ENCODE measurements around the gene DNAI4. TPM values are rescaled to one million over a fixed set of nuclear protein-coding genes. Genes with fewer than 3 reads are reported as not detected.

The DNAI4 gene
- polyA plus RNA-seq, 1 experiment: 2.1 TPM

DNA sequence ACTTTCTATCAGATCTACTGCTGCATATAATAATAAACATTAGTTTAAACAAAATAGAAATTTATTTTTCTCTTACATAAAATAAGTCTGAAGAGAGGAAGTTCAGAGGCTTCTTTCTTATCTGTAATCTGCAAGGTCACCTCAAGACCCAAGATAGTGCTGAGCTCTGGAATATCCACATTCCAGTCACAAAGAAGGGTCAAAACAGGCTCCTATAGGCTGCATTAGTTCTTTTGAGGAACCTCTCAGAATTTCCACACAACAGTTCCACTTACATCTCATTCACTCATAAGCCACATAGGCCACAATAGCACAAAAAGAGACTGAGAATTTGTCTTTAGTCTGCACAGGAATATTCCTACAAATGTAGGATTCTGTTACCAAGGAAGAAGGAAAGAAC, 157.0 kb downstream of the DNAI4 start:
- Histone ChIP-seq H3K27ac (ENCODE audit: low read depth, low read length) (no peak overlapping the region), H3K4me3 (ENCODE audit: low read depth, low read length) (no peak overlapping the region), H3K27me3 (ENCODE audit: control insufficient read depth, insufficient read depth, low read length) (no peaks in the 10 kb centered on the region), H3K9me3 (ENCODE audit: control insufficient read depth, insufficient read depth, low read length) (no peaks in the 10 kb centered on the region)
- DNase-seq (ENCODE audit: low read depth, low spot score): no peak
- ChIA-PET CTCF (interaction anchor here (1.1 to 7.4 kb wide), 3 partner anchors 377 to 444 kb away, joined by 4 to 134 read pairs (median 100); no protein-coding TSS in a partner anchor), POLR2A (no interaction called here)
- TF ChIP-seq, protein P1, sequence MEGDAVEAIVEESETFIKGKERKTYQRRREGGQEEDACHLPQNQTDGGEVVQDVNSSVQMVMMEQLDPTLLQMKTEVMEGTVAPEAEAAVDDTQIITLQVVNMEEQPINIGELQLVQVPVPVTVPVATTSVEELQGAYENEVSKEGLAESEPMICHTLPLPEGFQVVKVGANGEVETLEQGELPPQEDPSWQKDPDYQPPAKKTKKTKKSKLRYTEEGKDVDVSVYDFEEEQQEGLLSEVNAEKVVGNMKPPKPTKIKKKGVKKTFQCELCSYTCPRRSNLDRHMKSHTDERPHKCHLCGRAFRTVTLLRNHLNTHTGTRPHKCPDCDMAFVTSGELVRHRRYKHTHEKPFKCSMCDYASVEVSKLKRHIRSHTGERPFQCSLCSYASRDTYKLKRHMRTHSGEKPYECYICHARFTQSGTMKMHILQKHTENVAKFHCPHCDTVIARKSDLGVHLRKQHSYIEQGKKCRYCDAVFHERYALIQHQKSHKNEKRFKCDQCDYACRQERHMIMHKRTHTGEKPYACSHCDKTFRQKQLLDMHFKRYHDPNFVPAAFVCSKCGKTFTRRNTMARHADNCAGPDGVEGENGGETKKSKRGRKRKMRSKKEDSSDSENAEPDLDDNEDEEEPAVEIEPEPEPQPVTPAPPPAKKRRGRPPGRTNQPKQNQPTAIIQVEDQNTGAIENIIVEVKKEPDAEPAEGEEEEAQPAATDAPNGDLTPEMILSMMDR (IDR thresholded peaks at IDR 0.05; ENCODE audit: low read depth, low read length): no peak

DNA sequence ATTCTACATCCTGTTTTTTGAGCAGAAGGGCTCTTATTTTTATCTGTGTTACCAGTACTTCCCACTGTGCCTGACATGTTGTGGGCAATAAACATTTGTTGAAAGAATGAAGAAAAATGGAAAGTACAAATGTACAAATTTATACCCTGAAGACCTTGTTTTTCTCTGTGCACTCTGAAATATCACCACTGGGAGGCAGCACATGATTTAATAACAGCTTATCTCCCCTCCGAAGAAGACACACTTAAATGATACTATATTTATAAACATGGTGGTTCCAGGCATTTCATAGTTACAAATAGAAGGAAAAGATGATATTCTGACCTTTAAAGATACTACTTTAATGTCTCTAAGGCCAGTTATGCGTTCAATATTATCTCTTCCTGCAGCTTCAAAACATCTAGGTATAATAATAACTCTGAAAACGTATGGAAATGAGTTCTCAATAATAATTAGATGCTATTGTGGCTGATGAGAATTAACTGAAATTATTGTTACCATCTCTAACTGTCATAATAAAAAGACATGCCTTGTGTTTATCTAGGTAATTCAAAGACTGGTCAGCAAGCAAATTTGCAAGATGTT, 159.6 kb downstream of the DNAI4 start:
- Histone ChIP-seq H3K9me3 (ENCODE audit: control insufficient read depth, insufficient read depth, low read length) (no peaks in the 10 kb centered on the region), H3K27me3 (ENCODE audit: control insufficient read depth, insufficient read depth, low read length) (no peaks in the 10 kb centered on the region), H3K4me3 (ENCODE audit: low read depth, low read length) (no peak overlapping the region), H3K27ac (ENCODE audit: low read depth, low read length) (no peak overlapping the region)
- TF ChIP-seq, protein P1 (IDR thresholded peaks at IDR 0.05; ENCODE audit: low read depth, low read length): peak; percentile 78
- CTCF ChIA-PET: interaction anchor here (0.6 to 7.4 kb wide), 12 partner anchors 11 to 735 kb away, joined by 3 to 134 read pairs (median 4); no protein-coding TSS in a partner anchor
- peak; percentile 29 for DNase-seq (ENCODE audit: low read depth, low spot score)
- POLR2A ChIA-PET: interaction anchor here (0.6 kb wide), 1 partner anchor 228 kb away, joined by 3 read pairs; no protein-coding TSS in a partner anchor

Other genes starting within 250 kb of the DNAI4 start
- 0.71 and 0.98 TPM in 2 replicates for gene DYNLT5, start 172.4 kb downstream of the DNAI4 start, polyA plus RNA-seq (2011; rRNA removed)
- gene INSL5, start 123.6 kb downstream of the DNAI4 start, polyA plus RNA-seq (2011; rRNA removed): not detected in 2 replicates
- 14.3 and 23.6 TPM in 2 replicates for gene MIER1, start 134 bp upstream of the DNAI4 start, polyA plus RNA-seq (2011; rRNA removed)
- 21.8 and 28.9 TPM in 2 replicates for gene SLC35D1, start 129.3 kb upstream of the DNAI4 start, polyA plus RNA-seq (2011; rRNA removed)
- not detected in 2 replicates for gene C1orf141, start 210.1 kb upstream of the DNAI4 start, polyA plus RNA-seq (2011; rRNA removed)
- not detected in 2 replicates for gene IL23R, start 241.6 kb upstream of the DNAI4 start, polyA plus RNA-seq (2011; rRNA removed)

Measured in AG04450 (cell line).